ENCODE measurements around the gene TBC1D2B. TPM values are rescaled to one million over a fixed set of nuclear protein-coding genes. Genes with fewer than 3 reads are reported as not detected.
A peak's percentile ranks its signal among the peaks of the same experiment; 100 is the strongest.
"Not testable (repeated sequence)": the region's sequence is repeated elsewhere in the genome, so short reads cannot be mapped to it uniquely, and the experiment has no call there.

The TBC1D2B gene
- total and polyA plus RNA-seq, 10 donors: 9.4 to 131 (median 97.4) TPM

- WGBS, 5 donors: 76 to 92% (median 89%) methylated on average over 23 to 26 of the region's 26 CpGs
- Histone ChIP-seq H3K36me3 (no peaks in the 10 kb centered on the region), H3K4me1 (peaks cover 0 to 11% (median 3%) of the 10 kb centered on the region in 6 donors), H3K9me3 (no peaks in the 10 kb centered on the region), H3K27me3 (replicated peaks in 1 of 7) (no peaks in the 10 kb centered on the region), H3K27ac (no peak overlapping the region), H3K4me3 (no peak overlapping the region)
- peak; percentile 41 for DNase-seq
- intact Hi-C loops (cut with DNase I; ENCODE audit: low total_unique reads): no loop called here
- TF ChIP-seq POLR2AphosphoS5 (IDR thresholded peaks at IDR 0.05) (no peak), CTCF (IDR thresholded peaks at IDR 0.05 in 8 of 11, conservative IDR thresholded peaks at IDR 0.05 in 3 of 11) (no peak), POLR2A (IDR thresholded peaks at IDR 0.05) (no peak)
These were observed 102.0 kb downstream of the TBC1D2B start for GRCh38 chr15:77975332-77976094.

- TF ChIP-seq POLR2A (IDR thresholded peaks at IDR 0.05) (no peak), POLR2AphosphoS5 (IDR thresholded peaks at IDR 0.05) (no peak), CTCF (IDR thresholded peaks at IDR 0.05 in 8 of 11, conservative IDR thresholded peaks at IDR 0.05 in 3 of 11) (no peak)
- Histone ChIP-seq H3K27ac (no peak overlapping the region), H3K9me3 (no peaks in the 10 kb centered on the region), H3K27me3 (replicated peaks in 1 of 7) (no peaks in the 10 kb centered on the region), H3K4me1 (peaks cover 0 to 11% (median 3%) of the 10 kb centered on the region in 6 donors), H3K4me3 (no peak overlapping the region), H3K36me3 (no peaks in the 10 kb centered on the region)
- peak; percentile 74 for DNase-seq
- intact Hi-C loops (cut with DNase I; ENCODE audit: low total_unique reads): no loop called here
- WGBS, 5 donors: 83 to 88% (median 85%) methylated on average over 10 to 14 of the region's 14 CpGs
These were observed 102.8 kb downstream of the TBC1D2B start for GRCh38 chr15:77974416-77975331.

GRCh38 chr15:77974098-77974414 is 103.5 kb downstream of the TBC1D2B start:
- no peak overlapping the region for H3K4me3 ChIP-seq
- H3K9me3 ChIP-seq: no peaks in the 10 kb centered on the region
- H3K4me1 ChIP-seq: peaks cover 0 to 11% (median 3%) of the 10 kb centered on the region in 6 donors
- DNase-seq: peak; percentile 66
- no peaks in the 10 kb centered on the region for H3K27me3 ChIP-seq (replicated peaks in 1 of 7)
- H3K36me3 ChIP-seq: no peaks in the 10 kb centered on the region
- intact Hi-C loops (cut with DNase I; ENCODE audit: low total_unique reads): no loop called here
- 31 to 51% (median 36%) methylated on average over 4 to 6 of the region's 6 CpGs for WGBS, 5 donors
- H3K27ac ChIP-seq: peak overlapping the region in 1 of 8 donors; percentile 18
- TF ChIP-seq POLR2A (IDR thresholded peaks at IDR 0.05) (no peak), POLR2AphosphoS5 (IDR thresholded peaks at IDR 0.05) (peak in 2 of 3 donors; percentile 35 to 39), CTCF (IDR thresholded peaks at IDR 0.05 in 8 of 11, conservative IDR thresholded peaks at IDR 0.05 in 3 of 11) (no peak)

GRCh38 chr15:77973273-77974097 is 104.0 kb downstream of the TBC1D2B start:
- peak; percentile 51 for DNase-seq
- H3K4me3 ChIP-seq; intact Hi-C loops (cut with DNase I; ENCODE audit: low total_unique reads); H3K36me3 ChIP-seq; H3K9me3 ChIP-seq; H3K27me3 ChIP-seq (replicated peaks in 1 of 7): not testable (repeated sequence)
- 17 to 59% (median 51%) methylated on average over 1 to 9 of the region's 22 CpGs; no CpG with 5 or more reads in 1 of the 5 donors for WGBS, 5 donors
- Histone ChIP-seq H3K4me1 (peaks cover 0 to 11% (median 3%) of the 10 kb centered on the region in 6 donors), H3K27ac (peak overlapping the region in 1 of 8 donors; percentile 18)

GRCh38 chr15:77972706-77973105 is 104.8 kb downstream of the TBC1D2B start:
- H3K27me3 ChIP-seq (replicated peaks in 1 of 7); H3K4me3 ChIP-seq; DNase-seq; H3K27ac ChIP-seq; intact Hi-C loops (cut with DNase I; ENCODE audit: low total_unique reads); H3K9me3 ChIP-seq; H3K36me3 ChIP-seq: not testable (repeated sequence)
- 64 to 83% (median 76%) methylated on average over 4 to 5 of the region's 6 CpGs for WGBS, 5 donors
- H3K4me1 ChIP-seq: peaks cover 0 to 11% (median 3%) of the 10 kb centered on the region in 6 donors

GRCh38 chr15:77971875-77972274 is 105.6 kb downstream of the TBC1D2B start:
- WGBS, 5 donors: 58 to 83% (median 78%) methylated on average over 3 to 7 of the region's 7 CpGs
- intact Hi-C loops (cut with DNase I; ENCODE audit: low total_unique reads); H3K27ac ChIP-seq; H3K4me3 ChIP-seq; H3K36me3 ChIP-seq; H3K27me3 ChIP-seq (replicated peaks in 1 of 7); DNase-seq; H3K9me3 ChIP-seq: not testable (repeated sequence)
- peaks cover 0 to 11% (median 3%) of the 10 kb centered on the region in 6 donors for H3K4me1 ChIP-seq

Measured in spleen (tissue), 11 donors.